GM12864 (cell line): ENCODE data around the gene TMEM258.

Experiments used
- DNase-seq: peaks from one replicate; pipeline ENCODE4 v3.0.0-alpha.2; 2011; ENCODE audit warnings: low read depth
- H3K4me3 ChIP-seq: 2 replicates; pipeline ENCODE4 v1.5.1; 2011; ENCODE audit warnings: mild to moderate bottlenecking, low read depth, low read length, control low read depth
- CTCF ChIP-seq: IDR thresholded peaks from 2 replicates; pipeline ENCODE4 v1.5.1; 2011; ENCODE audit warnings: low read depth, mild to moderate bottlenecking, moderate library complexity, low read length, control low read depth, inconsistent platforms; ENCODE audit errors: missing control alignments

Gene TMEM258

GRCh38 chr11:61764606-61765260, 27.7 kb downstream of the TMEM258 start:
- no peak overlapping the region for H3K4me3 ChIP-seq
- no peak for DNase-seq
- no peak for TF ChIP-seq CTCF

- no peak overlapping the region for H3K4me3 ChIP-seq
- TF ChIP-seq CTCF: no peak
- DNase-seq: no peak
These were observed 28.3 kb downstream of the TMEM258 start for GRCh38 chr11:61763930-61764605.

DNA sequence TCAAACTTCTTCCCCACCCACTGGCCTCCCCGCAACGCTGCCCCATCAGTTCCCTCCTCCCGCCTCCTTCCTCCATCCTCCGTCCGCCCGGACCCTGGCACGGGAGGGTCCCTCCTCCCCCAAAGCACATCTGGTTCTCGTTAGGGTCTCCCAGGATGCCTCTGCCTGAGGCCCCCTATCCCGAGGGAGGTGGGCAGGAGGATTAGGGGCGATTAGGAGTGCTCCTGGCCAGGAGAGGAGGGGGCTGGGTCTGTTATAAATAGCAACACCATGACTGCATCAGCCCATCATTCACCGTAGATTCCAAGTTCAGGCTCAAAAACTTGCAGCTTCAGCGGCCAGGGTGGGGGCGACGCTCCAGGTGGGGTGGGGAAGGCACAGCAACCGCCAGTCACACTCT, 29.6 kb downstream of the TMEM258 start:
- no peak overlapping the region for H3K4me3 ChIP-seq
- no peak for DNase-seq
- TF ChIP-seq CTCF: no peak

DNA sequence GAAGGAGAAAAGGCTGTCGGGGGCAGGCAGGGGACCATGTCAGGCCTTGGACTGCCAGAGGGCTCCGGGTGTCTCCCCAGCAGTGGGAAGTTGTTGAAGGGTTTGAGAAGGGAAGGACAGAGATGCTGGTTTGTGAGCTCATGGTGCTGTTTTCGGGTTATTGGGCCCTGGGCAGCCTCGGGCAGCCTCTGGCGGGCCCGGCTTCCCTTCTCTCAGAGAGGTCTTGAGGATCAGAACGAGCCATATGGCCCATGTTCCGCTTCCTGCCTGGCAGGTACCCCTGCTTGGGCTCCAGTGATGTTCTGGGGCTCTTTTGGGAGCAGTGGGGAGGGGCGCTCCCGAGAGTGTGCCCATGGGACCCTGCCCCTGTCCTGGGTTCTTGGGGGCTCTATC, 30.2 kb downstream of the TMEM258 start:
- DNase-seq: no peak
- no peak for TF ChIP-seq CTCF
- no peak overlapping the region for H3K4me3 ChIP-seq

- TF ChIP-seq CTCF: no peak
- H3K4me3 ChIP-seq: no peak overlapping the region
- no peak for DNase-seq
These were observed 30.8 kb downstream of the TMEM258 start for GRCh38 chr11:61761440-61762222.

DNA sequence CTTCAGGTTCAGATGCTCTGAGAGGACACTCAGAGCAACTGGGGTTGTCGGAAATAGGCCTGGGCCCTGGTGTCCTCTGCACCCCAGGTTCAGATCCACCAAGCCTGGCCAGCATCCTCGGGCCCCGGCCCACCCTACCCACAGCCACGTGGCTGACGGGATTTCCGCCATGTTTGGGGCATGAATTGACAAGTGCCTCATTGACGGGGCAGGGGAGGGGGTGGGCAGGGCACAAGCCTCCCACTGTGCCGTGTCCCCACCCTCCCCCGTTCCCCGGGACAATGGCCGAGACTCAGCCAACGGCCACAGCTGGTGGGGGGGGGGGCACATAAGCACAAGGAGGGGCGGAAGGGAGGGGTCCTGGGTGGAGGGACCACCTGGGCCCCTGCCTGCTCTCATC, 31.5 kb downstream of the TMEM258 start:
- no peak overlapping the region for H3K4me3 ChIP-seq
- DNase-seq: no peak
- no peak for TF ChIP-seq CTCF
